IPS-18c (cell line): Measurements from ENCODE around the gene MYH7.

Source experiments
- H3K4me3 ChIP-seq: 2 replicates; pipeline ENCODE4 v1.7.0; 2013; ENCODE audit warnings: low read depth, mild to moderate bottlenecking, low read length, moderate library complexity; ENCODE audit not compliant: insufficient read depth
- H3K9me3 ChIP-seq: one replicate; pipeline ENCODE4 v1.6.1; 2013; ENCODE audit warnings: mild to moderate bottlenecking, low read length, moderate library complexity; ENCODE audit not compliant: control insufficient read depth, insufficient read depth

MYH7 gene

DNA sequence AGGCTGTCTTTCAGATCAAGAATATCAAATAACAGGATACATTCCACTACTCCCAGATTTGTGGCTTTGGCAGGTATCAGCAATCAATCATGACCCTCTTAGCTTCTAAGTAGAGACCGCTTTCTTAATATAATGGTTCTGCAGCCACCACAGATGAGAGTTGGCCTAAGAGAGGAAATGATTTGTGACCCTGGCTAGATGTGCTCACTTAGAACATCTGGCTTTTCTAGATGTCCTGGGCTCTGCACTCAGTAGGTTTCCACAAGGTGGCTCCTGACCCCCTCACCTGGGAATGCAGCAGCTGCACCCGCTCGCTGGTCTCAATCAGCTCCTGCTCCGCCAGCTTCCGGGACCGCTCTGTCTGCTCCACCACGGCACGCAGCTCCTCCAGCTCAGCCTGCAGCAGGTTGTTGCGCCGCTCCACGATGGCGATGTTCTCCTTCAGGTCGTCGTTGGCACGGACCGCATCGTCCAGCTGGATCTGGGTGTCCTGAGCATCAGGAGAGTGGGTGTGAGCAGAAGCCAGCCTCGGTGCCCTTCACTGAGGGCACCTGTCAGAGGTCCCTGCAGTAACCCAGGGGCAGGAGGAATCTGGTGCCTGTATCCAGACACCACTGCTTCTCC lies 49.7 kb downstream of the MYH7 start:
- no peak overlapping the region for H3K4me3 ChIP-seq
- no peaks in the 10 kb centered on the region for H3K9me3 ChIP-seq

DNA sequence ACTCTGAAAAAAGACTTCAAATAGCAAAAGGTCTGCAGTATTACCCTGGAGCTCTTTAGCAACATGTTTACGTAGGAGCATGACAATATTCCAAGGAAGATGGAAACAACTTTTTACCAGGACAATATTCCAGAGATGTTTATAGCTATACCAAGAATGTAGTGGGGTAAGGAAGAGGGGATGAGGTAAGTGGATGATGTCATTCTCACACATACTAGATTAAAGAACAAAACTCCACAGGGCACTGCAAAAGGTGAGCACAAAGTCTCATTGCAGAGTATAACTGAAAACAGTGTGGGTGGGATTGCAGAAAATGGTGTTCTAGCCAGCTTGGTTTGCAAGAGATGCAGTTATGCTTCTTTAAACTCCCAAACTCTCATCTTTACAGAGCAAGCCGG lies 50.2 kb downstream of the MYH7 start:
- Histone ChIP-seq H3K4me3 (no peak overlapping the region), H3K9me3 (no peaks in the 10 kb centered on the region)

DNA sequence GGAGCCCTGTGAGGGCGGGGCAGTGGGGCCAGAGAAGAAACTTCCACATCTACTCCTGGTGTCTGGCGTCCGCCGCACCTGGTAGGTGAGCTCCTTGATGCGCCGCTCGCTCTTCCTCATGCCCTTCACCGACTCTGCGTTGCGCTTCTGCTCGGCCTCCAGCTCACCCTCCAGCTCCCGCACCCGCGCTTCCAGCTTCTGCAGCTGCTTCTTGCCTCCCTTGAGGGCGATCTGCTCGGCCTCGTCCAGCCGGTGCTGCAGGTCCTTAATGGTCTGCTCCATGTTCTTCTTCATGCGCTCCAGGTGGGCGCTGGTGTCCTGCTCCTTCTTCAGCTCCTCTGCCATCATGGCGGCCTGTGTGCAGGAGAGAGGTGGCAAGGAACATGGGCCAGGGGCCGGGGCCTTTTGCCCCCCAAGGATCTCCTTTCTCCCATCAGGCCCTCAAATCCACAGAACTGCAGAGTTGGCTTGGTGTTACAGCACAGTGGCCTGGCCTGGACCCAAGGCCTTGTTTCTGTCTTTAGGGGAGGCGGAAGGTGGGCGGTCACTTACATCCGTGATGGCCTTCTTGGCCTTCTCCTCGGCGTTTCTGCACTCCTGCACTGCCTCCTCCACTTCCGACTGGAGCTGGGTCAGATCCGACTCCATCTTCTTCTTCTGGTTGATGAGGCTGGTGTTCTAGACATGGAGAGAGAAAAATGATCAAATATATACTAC lies 50.9 kb downstream of the MYH7 start:
- H3K4me3 ChIP-seq, result no peak overlapping the region
- no peaks in the 10 kb centered on the region for H3K9me3 ChIP-seq

DNA sequence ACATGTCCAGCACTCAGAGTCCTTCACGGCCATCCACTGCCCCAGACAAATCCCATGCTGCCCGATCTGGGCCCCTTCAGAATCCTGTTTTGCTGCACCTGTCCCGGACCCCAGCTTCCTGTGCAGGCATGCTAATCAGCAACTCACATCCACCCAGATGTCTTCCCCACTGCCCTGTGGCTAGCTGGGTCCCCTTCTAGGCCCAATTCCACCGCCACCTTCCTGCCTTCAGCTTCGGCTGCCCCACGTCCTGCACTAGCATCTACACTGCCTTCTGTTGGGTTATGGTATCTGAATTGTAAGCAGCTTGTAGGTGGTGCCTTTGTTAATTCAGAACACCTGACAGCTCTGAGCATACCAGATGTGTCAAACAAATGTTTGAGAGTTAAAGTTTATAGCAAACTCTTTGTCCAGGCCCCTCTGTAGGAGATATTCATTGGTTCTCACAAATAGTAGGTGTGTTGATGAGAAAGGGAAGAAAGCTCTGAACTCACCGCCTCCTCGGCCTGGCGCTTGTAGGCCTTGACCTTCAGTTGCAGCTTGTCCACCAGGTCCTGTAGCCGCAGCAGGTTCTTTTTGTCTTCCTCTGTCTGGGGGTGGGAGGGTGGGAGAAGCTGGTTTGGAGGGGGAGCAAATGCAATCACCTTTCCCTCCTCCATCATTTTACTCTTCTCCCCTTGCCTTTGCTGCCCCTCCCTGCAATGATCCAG lies 52.6 kb downstream of the MYH7 start:
- no peak overlapping the region for H3K4me3 ChIP-seq
- H3K9me3 ChIP-seq, result no peaks in the 10 kb centered on the region

DNA sequence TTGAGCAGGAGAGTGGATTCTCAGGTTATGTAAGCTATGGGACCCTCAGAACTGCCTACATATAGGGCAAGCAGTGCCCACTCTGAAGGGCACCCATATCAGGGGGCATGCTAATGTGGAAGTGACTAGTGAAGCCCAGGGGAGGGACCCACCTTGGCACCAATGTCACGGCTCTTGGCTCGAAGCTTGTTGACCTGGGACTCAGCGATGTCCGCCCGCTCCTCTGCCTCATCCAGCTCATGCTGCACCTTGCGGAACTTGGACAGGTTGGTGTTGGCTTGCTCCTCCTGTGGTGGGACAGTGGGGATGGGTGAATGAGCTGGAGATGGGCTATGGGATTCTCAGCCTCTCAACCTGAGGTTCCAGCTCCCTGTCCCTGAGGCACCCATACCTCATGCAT lies 53.2 kb downstream of the MYH7 start:
- no peak overlapping the region for H3K4me3 ChIP-seq
- no peaks in the 10 kb centered on the region for H3K9me3 ChIP-seq

DNA sequence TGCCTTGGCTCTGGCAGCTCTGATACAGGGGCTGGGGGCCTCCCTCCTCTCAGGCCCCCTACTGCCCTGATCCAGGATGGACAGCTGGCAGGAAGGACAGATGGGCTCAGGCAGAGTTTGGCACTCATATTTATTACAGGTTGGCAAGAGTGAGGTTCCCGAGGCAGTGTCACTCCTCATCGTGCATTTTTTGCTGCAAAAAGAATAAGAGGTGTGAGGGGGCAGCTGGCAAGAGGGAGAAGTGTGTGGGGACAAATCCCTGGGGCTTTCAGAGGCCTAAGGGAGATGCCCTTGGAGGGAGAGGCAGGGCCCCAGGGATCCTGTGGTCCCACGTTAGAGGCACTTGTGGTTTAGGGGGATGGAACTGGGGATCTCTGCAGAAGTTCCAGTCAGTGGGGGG lies 53.6 kb downstream of the MYH7 start:
- no peak overlapping the region for H3K4me3 ChIP-seq
- H3K9me3 ChIP-seq, result no peaks in the 10 kb centered on the region

DNA sequence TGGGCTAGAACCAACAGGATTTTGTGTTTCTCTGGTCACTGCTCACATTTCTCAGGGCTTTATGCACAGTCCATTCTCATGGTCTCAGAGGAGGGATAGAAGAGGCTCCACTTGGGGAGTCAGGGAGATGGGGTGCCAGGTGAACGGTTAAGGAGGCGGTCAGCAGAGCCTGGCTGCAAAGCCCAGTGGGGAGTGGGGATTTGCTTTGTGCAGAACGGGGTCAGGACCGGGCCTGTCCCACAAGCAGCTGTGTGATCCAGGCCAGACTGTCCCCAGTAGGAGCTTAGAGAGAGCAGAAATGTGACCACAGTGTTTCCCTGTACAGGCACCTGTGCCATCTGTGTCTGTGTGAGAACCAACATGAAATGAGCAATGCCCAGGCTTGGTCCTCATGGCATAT lies 54.5 kb downstream of the MYH7 start:
- no peaks in the 10 kb centered on the region for H3K9me3 ChIP-seq
- no peak overlapping the region for H3K4me3 ChIP-seq

DNA sequence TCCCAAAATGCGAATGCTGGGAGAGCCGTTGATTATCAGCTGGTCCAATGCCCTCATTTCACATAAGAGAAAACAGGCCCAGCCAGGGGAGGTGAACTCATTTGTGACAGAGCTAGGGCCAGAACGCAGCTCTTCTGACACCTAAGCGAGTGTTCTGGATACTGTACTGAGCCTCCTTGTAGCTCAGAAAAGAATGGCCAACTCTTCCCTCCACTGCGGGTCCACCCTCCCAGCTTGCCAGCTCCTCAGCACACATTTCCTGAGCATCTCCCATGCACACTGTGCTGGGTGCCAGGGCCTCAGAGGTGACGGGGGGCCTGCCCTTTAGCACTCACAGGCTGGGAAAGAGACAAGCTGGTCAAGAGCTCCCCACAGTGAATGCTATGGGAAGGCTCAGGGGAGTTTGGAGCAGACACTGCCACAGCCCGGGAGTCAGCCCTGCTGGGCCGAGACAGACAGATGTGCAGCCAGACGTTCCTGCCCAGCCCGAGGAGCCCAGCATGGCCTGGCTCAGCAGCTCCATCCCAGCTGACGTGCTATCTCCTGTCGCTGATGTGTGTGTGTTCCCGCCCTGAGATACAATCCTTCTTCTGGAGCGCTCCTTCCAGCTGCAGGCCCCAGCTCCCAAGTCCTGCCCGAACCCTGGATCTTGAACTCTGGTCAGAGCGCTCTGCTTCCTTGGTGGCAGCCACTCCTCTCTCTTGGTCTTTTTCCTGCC lies 55.1 kb downstream of the MYH7 start:
- Histone ChIP-seq H3K4me3 (no peak overlapping the region), H3K9me3 (no peaks in the 10 kb centered on the region)

DNA sequence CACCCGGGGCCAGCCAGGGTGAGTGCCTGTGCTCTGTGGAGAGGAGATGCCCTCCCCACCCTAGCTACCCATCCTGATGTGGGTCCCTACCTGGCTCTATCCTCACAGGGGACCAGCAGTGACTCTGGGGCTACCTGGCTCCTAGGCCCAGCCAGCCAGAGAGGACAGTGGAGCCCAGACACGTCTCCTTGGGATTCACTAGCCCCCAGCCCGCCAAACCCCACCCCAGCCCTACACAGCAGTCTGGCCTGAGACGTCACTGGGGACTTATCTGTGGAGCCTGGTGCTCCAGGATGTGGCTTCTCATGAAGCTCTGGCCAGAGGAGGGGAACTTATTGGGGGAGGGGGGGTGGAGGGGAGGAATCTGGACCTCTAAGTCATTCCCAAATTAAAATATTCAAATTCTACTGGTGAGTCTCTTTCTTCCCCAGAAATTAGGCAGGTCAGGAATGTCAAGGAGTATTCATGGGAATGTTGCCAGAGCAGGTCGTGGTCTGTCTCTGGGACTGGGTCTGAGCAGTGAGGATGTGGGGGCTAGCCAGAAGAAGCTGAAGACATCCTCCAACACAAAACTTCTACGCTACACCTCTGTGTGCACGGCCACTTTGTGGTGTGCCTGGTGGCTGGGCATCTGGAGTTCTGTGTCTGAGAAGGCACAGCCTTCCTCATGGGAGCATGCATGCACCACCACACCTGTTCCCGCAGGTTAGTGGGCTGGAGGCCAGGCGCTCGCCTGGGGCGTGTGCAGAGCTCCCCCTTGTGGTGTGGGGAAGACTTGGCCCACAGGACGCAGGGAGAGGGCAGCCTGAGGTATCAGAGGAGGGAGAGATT lies 55.9 kb downstream of the MYH7 start:
- no peaks in the 10 kb centered on the region for H3K9me3 ChIP-seq
- H3K4me3 ChIP-seq, result no peak overlapping the region

DNA sequence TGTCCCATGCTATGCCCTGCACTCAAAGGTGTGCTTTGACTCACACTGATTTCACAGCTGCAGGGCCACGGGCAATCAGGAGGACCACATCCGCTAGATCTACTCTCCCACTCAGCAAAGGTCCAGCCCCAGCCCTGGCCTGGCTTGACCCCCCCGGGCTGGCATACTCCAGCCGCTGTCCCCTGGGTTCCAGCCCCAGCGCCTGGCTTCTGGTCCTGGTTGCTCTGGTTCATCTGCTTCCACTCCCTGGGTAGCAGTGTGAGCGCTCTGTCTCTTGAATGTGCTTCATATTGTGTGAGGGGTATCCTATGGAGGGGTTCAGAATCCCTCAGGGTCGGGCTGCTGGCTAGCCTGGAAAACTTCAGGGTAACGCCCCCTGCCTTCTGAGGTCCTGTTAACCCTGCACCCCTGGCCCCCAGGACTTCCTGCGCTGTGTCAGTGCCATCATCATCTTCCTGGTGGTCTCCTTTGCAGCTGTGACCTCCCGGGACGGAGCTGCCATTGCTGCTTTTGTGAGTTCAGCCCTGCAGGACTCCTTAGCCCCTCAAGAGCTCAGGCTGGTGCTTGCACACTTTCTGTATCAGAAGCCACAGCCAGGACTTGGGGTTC lies 56.7 kb downstream of the MYH7 start:
- Histone ChIP-seq H3K4me3 (no peak overlapping the region), H3K9me3 (no peaks in the 10 kb centered on the region)

DNA sequence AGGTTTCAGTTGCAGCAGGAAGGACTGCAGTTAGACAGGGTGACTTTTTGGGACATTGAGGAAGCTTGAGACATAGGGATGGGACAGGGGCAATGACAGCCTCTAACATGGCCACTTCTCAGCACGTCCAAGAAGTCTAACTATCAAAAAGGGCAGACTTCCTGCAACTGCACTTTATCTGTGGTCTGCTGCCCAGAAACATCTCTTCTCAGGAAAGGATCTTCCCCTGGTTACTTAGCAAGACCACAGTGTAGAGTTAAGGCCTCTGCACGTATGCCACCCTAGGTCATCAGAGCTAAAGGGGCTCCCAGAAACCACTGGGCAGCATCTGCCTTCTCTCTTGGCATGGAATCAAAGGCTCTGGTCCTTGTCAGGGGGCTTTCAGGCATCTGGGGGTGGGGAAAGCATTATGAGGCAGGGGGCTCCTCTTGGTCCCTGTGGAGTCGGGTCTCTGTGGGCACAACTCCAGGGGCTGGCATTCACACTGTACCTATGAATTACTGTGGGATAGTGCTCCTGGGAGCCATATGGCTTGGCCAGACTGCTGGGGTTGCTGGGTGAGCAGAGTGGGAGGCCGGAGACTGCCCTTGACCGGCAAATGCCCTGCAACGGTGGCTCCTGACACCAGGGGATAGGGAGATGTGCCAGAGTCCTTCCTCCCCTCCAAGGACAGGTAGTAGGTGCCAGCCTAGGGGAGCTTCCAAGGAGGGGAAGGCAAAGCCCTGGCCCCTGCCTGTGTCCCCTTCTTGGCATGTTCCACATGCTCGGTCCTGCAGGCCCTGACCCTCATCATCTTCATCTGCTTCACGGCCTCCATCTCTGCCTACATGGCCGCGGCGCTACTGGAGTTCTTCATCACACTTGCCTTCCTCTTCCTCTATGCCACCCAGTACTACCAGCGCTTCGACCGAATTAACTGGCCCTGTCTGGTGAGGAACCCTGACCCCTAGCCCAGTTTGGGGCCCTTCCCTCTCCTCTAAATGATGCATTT lies 57.6 kb downstream of the MYH7 start:
- no peaks in the 10 kb centered on the region for H3K9me3 ChIP-seq

DNA sequence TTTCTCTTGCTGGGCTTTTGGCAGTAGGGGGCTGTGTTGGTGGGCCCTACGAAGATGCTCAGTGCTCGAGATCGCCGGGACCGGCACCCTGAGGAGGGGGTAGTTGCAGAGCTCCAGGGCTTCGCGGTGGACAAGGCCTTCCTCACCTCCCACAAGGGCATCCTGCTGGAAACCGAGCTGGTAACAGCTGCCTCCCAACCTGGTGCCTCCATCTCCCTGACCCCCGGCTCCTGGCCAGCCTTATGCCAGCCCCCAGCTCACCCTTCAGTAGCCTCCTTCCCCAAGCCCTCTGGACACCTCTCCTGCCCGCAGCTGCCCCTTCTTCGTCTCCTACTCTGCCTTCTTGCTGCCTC lies 58.3 kb downstream of the MYH7 start:
- no peak overlapping the region for H3K4me3 ChIP-seq
- H3K9me3 ChIP-seq, result no peaks in the 10 kb centered on the region

More for the DNA sequence above, 57.6 kb downstream of the MYH7 start:
- H3K4me3 ChIP-seq, result no peak overlapping the region

DNA sequence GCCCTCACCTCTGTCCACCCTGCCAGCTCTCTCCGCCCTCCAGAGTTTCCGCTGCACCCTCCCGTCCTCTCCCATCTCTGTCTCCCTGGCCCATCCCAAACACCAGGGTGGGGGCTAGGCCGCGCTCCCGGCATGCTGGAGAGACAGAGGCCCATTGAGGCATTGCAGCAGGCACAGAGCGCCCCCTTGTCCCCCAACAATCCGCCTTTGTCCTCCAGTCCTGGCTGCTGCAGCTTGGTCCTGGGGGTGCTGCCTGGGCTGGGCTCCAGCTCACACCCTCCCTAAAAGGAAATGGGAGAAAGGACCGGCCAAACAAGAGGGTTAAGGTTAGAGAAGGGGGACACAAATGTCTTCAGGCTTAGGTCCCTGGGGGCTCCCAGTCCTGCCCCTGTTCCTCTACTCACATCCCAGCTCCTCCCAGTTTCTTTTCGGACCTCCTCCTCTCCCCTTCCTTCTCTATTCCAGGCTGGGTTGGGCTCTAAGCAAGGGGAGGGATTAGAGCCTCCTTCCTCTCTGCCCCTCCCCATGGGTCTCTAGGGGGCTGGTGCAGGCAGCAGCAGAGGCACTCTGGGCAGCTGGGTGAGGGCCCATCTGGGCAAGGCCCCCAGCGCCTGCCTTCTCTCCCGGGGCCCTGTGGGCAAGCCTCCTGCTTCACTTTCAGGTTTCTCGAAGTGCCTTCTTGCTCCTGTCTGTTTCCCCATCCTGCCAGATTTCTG lies 58.8 kb downstream of the MYH7 start, which contains the start of gene CMTM5:
Gene CMTM5, plus strand, starts transcription at position 565 of the 716 bp plus-strand sequence. CDS start 206 bp downstream, outside the sequence.
- no peaks in the 10 kb centered on the region for H3K9me3 ChIP-seq
- H3K4me3 ChIP-seq, result no peak within 1 kb of the TSS; the same call in 1 of the 2 replicates

DNA sequence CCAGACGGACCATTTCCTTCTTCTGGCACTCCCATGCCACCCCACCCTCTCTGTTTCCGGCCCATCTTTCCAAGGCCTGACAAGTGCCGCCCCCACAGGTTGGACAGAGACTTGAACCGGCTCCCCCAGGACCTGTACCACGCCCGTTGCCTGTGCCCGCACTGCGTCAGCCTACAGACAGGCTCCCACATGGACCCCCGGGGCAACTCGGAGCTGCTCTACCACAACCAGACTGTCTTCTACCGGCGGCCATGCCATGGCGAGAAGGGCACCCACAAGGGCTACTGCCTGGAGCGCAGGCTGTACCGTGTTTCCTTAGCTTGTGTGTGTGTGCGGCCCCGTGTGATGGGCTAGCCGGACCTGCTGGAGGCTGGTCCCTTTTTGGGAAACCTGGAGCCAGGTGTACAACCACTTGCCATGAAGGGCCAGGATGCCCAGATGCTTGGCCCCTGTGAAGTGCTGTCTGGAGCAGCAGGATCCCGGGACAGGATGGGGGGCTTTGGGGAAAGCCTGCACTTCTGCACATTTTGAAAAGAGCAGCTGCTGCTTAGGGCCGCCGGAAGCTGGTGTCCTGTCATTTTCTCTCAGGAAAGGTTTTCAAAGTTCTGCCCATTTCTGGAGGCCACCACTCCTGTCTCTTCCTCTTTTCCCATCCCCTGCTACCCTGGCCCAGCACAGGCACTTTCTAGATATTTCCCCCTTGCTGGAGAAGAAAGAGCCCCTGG lies 59.8 kb downstream of the MYH7 start:
- Histone ChIP-seq H3K9me3 (no peaks in the 10 kb centered on the region), H3K4me3 (no peak overlapping the region)
